NCI-H146 treated with DMSO at 0.1 percent for 48 hours (cell line): Measurements from ENCODE around the gene RERE.

Source experiments
- DNase-seq: peaks from one replicate; lab custom pipeline; 2025; ENCODE audit not compliant: unreplicated experiment; lab: John Stamatoyannopoulos, UW

The RERE gene

GRCh38 chr1:8674481-8674880 is 143.0 kb downstream of the RERE start:
- DNase-seq = no peak

GRCh38 chr1:8671306-8671917 is 146.0 kb downstream of the RERE start:
- peak; percentile 21 for DNase-seq

GRCh38 chr1:8670371-8670818 is 147.0 kb downstream of the RERE start:
- no peak for DNase-seq

- no peak for DNase-seq
These were observed 147.7 kb downstream of the RERE start for GRCh38 chr1:8669606-8670335.

GRCh38 chr1:8667869-8668594 is 149.4 kb downstream of the RERE start:
- no peak for DNase-seq

- DNase-seq = peak; percentile 47
These were observed 150.9 kb downstream of the RERE start for GRCh38 chr1:8666389-8667167.

- no peak for DNase-seq
These were observed 151.6 kb downstream of the RERE start for GRCh38 chr1:8665833-8666232.

- DNase-seq = no peak
These were observed 152.6 kb downstream of the RERE start for GRCh38 chr1:8664887-8665286.

- DNase-seq = no peak
These were observed 153.5 kb downstream of the RERE start for GRCh38 chr1:8663915-8664329.

- DNase-seq = no peak
These were observed 154.2 kb downstream of the RERE start for GRCh38 chr1:8663090-8663802.

GRCh38 chr1:8662380-8663072 is 154.9 kb downstream of the RERE start:
- DNase-seq = no peak

- DNase-seq = no peak
These were observed 156.0 kb downstream of the RERE start for GRCh38 chr1:8661185-8662110.

- DNase-seq = no peak
These were observed 157.0 kb downstream of the RERE start for GRCh38 chr1:8660411-8660828.

- no peak for DNase-seq
These were observed 157.8 kb downstream of the RERE start for GRCh38 chr1:8659593-8659992.

- no peak for DNase-seq
These were observed 163.6 kb downstream of the RERE start for GRCh38 chr1:8653878-8654277.

- no peak for DNase-seq
These were observed 164.9 kb downstream of the RERE start for GRCh38 chr1:8652467-8653046.

GRCh38 chr1:8651962-8652361 is 165.5 kb downstream of the RERE start:
- DNase-seq = no peak

GRCh38 chr1:8651236-8651890 is 166.1 kb downstream of the RERE start:
- DNase-seq = no peak
